ENCODE data around the gene TM2D3. TPM values are rescaled to one million over a fixed set of nuclear protein-coding genes. Genes with fewer than 3 reads are reported as not detected.

The TM2D3 gene
- total and polyA plus RNA-seq, 2 of the 8 experiments (the other 6 are each of a cell fraction or from before 2014, with no cell fraction given): 26.4 to 28.0 TPM

DNA sequence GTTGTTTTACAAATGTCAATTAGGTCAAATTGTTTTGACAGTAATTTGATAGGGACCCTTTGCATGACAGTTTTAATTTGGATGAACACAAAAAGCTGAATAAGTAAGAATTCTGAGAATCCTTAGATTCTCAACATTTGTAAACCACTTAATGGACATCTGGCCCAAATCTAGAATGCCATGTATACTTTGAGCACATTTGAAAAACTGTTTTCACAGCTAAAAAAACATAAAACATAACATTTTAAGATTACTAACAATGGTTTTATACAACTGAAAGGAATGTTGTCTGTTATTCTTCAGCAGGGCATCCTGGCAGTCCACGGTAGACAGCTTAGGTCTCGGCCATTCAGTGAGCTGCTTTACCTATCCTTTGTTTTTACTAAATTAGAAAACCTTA, 34.5 kb upstream of the TM2D3 start (continued):
- TF ChIP-seq JUN (IDR thresholded peaks at IDR 0.05; ENCODE audit: low read depth, low read length) (no peak), KDM4A (IDR thresholded peaks at IDR 0.05; ENCODE audit: low read depth, low read length, severe bottlenecking) (no peak), CBX8 (IDR thresholded peaks at IDR 0.05; ENCODE audit: borderline replicate concordance, low read depth, low read length) (no peak), GABPA (IDR thresholded peaks at IDR 0.05; ENCODE audit: borderline replicate concordance, insufficient read depth, low read length) (no peak), SP1 (IDR thresholded peaks at IDR 0.05; ENCODE audit: low read depth, low read length) (no peak)
